HG03103 (cell line): ENCODE data around the gene SDR9C7.
"Not testable (repeated sequence)": the region's sequence is repeated elsewhere in the genome, so short reads cannot be mapped to it uniquely, and the experiment has no call there.

Experiments
- ATAC-seq: cut with Tn5 transposase; IDR thresholded peaks from one replicate; pipeline ENCODE4 v1.9.1; 2021; ENCODE audit warnings: low read depth; ENCODE audit not compliant: unreplicated experiment

Gene SDR9C7

GRCh38 chr12:56879240-56880124 is 54.7 kb downstream of the SDR9C7 start:
- not testable (repeated sequence) for ATAC-seq

GRCh38 chr12:56878010-56878339 is 56.2 kb downstream of the SDR9C7 start:
- no peak for ATAC-seq

GRCh38 chr12:56877195-56878009 is 56.8 kb downstream of the SDR9C7 start:
- no peak for ATAC-seq

- no peak for ATAC-seq
Measured at GRCh38 chr12:56874821-56875220, 59.4 kb downstream of the SDR9C7 start.

- ATAC-seq: no peak
Measured at GRCh38 chr12:56873382-56873781, 60.8 kb downstream of the SDR9C7 start.
